GM18873 (cell line): Measurements from ENCODE around the gene LPCAT1.
"Not testable (repeated sequence)": the region's sequence is repeated elsewhere in the genome, so short reads cannot be mapped to it uniquely, and the experiment has no call there.

Source experiments
- ATAC-seq: cut with Tn5 transposase; IDR thresholded peaks from one replicate; pipeline ENCODE4 v1.9.1; 2021; ENCODE audit warnings: mild to moderate bottlenecking, moderate library complexity, moderate number of reproducible peaks; ENCODE audit not compliant: unreplicated experiment, low FRiP score

The LPCAT1 gene

GRCh38 chr5:1436681-1437080, 87.1 kb downstream of the LPCAT1 start:
- ATAC-seq, result no peak

GRCh38 chr5:1436036-1436435, 87.7 kb downstream of the LPCAT1 start:
- ATAC-seq, result no peak

GRCh38 chr5:1435369-1435768, 88.4 kb downstream of the LPCAT1 start:
- no peak for ATAC-seq

- ATAC-seq, result no peak
Observed at GRCh38 chr5:1432296-1432695, 91.5 kb downstream of the LPCAT1 start.

- no peak for ATAC-seq
Observed at GRCh38 chr5:1431896-1432295, 91.9 kb downstream of the LPCAT1 start.

GRCh38 chr5:1431021-1431811, 92.5 kb downstream of the LPCAT1 start:
- no peak for ATAC-seq

GRCh38 chr5:1430121-1430795, 93.5 kb downstream of the LPCAT1 start:
- ATAC-seq, result no peak

GRCh38 chr5:1429496-1429895, 94.3 kb downstream of the LPCAT1 start:
- ATAC-seq, result no peak

GRCh38 chr5:1429066-1429465, 94.7 kb downstream of the LPCAT1 start:
- ATAC-seq, result no peak

GRCh38 chr5:1428107-1428506, 95.7 kb downstream of the LPCAT1 start:
- no peak for ATAC-seq

GRCh38 chr5:1424716-1425115, 99.0 kb downstream of the LPCAT1 start:
- no peak for ATAC-seq

GRCh38 chr5:1423901-1424603, 99.7 kb downstream of the LPCAT1 start:
- ATAC-seq, result no peak

GRCh38 chr5:1422522-1422921, 101.2 kb downstream of the LPCAT1 start:
- ATAC-seq, result not testable (repeated sequence)

- no peak for ATAC-seq
Observed at GRCh38 chr5:1421521-1422341, 102.0 kb downstream of the LPCAT1 start.

- ATAC-seq, result no peak
Observed at GRCh38 chr5:1420211-1421195, 103.3 kb downstream of the LPCAT1 start.

GRCh38 chr5:1419476-1420210, 104.1 kb downstream of the LPCAT1 start:
- no peak for ATAC-seq

GRCh38 chr5:1418921-1419280, 104.9 kb downstream of the LPCAT1 start:
- ATAC-seq, result no peak

GRCh38 chr5:1418238-1418920, 105.4 kb downstream of the LPCAT1 start:
- ATAC-seq, result no peak
